WI38 (cell line): ENCODE measurements around the gene RARS2.
"Not testable (repeated sequence)": the region's sequence is repeated elsewhere in the genome, so short reads cannot be mapped to it uniquely, and the experiment has no call there.

Experiments used
- H3K4me3 ChIP-seq: 2 replicates; pipeline ENCODE4 v1.5.1; 2011; ENCODE audit warnings: low read depth, mild to moderate bottlenecking, control low read depth, low read length
- CTCF ChIP-seq: IDR thresholded peaks from 2 replicates; pipeline ENCODE4 v1.5.1; 2012; ENCODE audit warnings: low read depth, mild to moderate bottlenecking, control low read depth, low read length

RARS2 gene

GRCh38 chr6:87628881-87629280, 39.1 kb upstream of the RARS2 start:
- no peak for TF ChIP-seq CTCF
- H3K4me3 ChIP-seq, result no peak overlapping the region

GRCh38 chr6:87628424-87628823, 38.6 kb upstream of the RARS2 start:
- no peak for TF ChIP-seq CTCF

GRCh38 chr6:87623248-87623647, 33.5 kb upstream of the RARS2 start:
- H3K4me3 ChIP-seq, result no peak overlapping the region
- no peak for TF ChIP-seq CTCF

More at GRCh38 chr6:87628424-87628823, 38.6 kb upstream of the RARS2 start:
- no peak overlapping the region for H3K4me3 ChIP-seq

- no peak overlapping the region for H3K4me3 ChIP-seq
- TF ChIP-seq CTCF, result no peak
These were observed 28.7 kb upstream of the RARS2 start for GRCh38 chr6:87618531-87618930.

- no peak overlapping the region for H3K4me3 ChIP-seq
- no peak for TF ChIP-seq CTCF
These were observed 27.6 kb upstream of the RARS2 start for GRCh38 chr6:87617405-87617804.

GRCh38 chr6:87613018-87613417, 23.2 kb upstream of the RARS2 start:
- not testable (repeated sequence) for H3K4me3 ChIP-seq

GRCh38 chr6:87608802-87609201, 19.0 kb upstream of the RARS2 start:
- no peak overlapping the region for H3K4me3 ChIP-seq
- no peak for TF ChIP-seq CTCF

GRCh38 chr6:87606199-87606598, 16.4 kb upstream of the RARS2 start:
- no peak overlapping the region for H3K4me3 ChIP-seq
- TF ChIP-seq CTCF, result no peak
